Breast epithelium (tissue), 3 donors: ENCODE measurements around the gene GIPC2.

Experiments used
- POLR2A ChIP-seq: fragments of 450-650 bp; IDR thresholded peaks from one replicate; pipeline ENCODE4 v1.6.1; 2016; ENCODE audit warnings: antibody characterized with exemption, mild to moderate bottlenecking, moderate library complexity
- POLR2AphosphoS5 ChIP-seq, 3 donors: sonication (generic); formaldehyde crosslinking; IDR thresholded peaks; one replicate each; pipeline ENCODE4 v1.6.1; 2017; ENCODE audit warnings: antibody characterized with exemption in 3 of 3
- TF ChIP-seq, protein P1 (sequence below), 3 donors: fragments of 450-650 bp; IDR thresholded peaks; one replicate each; pipeline ENCODE4 v1.5.1; 2016 to 2017; ENCODE audit warnings: antibody characterized with exemption in 3 of 3, mild to moderate bottlenecking in 3 of 3, moderate library complexity in 3 of 3

DNA sequence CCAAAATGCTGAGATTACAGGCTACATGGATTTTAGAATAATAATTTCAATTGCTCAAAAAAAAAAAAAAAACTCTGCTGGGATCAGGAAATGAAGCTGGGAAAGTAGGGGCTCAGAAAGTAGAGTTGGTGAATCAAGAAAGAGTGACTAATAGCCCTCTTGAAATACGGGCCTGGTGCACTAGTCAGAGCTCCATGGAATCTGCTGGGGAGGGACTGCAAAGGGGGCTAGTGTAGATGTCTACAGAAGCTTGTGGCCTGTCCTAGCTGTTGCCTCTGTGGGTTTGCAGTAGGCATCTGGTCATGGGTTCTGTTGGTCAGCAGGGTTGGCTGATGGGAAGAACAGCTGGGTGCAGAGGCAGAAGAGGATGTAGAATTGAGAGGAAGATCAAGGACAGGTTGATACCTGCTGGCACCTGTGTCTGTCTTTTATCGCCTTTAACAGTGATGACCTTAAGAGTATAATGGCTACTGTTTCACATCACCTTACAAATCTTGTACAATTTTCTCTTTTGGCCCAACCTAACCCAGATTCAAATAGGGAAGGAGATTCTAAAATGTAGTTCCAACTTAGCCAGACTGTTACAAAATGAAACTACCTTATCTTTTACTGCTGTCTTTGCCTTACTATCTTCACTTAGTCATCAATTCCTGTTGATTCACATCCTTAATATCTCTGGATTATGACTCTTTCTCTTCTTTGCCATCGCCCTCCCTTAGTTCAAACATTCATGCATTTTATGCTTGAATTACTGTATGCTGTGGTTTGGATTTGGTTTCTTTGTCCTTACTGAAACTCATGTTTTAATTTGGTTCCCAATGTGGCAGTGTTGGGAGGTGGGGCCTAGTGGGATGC is 126.2 kb downstream of the GIPC2 start:
- TF ChIP-seq POLR2A (no peak), POLR2AphosphoS5 (IDR thresholded peaks at IDR 0.05) (no peak)
- TF ChIP-seq, protein P1, sequence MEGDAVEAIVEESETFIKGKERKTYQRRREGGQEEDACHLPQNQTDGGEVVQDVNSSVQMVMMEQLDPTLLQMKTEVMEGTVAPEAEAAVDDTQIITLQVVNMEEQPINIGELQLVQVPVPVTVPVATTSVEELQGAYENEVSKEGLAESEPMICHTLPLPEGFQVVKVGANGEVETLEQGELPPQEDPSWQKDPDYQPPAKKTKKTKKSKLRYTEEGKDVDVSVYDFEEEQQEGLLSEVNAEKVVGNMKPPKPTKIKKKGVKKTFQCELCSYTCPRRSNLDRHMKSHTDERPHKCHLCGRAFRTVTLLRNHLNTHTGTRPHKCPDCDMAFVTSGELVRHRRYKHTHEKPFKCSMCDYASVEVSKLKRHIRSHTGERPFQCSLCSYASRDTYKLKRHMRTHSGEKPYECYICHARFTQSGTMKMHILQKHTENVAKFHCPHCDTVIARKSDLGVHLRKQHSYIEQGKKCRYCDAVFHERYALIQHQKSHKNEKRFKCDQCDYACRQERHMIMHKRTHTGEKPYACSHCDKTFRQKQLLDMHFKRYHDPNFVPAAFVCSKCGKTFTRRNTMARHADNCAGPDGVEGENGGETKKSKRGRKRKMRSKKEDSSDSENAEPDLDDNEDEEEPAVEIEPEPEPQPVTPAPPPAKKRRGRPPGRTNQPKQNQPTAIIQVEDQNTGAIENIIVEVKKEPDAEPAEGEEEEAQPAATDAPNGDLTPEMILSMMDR (IDR thresholded peaks at IDR 0.05): no peak
